ENCODE data around the gene MEGF11.

GRCh38 chr15:66287461-66288057, 34.0 kb upstream of the MEGF11 start:
- TF ChIP-seq POLR2A (IDR thresholded peaks at IDR 0.05), result no peak
- TF ChIP-seq CTCF (IDR thresholded peaks at IDR 0.05), result peak in 4 of 6 experiments; percentile 36 to 62 (median 45)
